ENCODE measurements around the gene TPPP3.

DNA sequence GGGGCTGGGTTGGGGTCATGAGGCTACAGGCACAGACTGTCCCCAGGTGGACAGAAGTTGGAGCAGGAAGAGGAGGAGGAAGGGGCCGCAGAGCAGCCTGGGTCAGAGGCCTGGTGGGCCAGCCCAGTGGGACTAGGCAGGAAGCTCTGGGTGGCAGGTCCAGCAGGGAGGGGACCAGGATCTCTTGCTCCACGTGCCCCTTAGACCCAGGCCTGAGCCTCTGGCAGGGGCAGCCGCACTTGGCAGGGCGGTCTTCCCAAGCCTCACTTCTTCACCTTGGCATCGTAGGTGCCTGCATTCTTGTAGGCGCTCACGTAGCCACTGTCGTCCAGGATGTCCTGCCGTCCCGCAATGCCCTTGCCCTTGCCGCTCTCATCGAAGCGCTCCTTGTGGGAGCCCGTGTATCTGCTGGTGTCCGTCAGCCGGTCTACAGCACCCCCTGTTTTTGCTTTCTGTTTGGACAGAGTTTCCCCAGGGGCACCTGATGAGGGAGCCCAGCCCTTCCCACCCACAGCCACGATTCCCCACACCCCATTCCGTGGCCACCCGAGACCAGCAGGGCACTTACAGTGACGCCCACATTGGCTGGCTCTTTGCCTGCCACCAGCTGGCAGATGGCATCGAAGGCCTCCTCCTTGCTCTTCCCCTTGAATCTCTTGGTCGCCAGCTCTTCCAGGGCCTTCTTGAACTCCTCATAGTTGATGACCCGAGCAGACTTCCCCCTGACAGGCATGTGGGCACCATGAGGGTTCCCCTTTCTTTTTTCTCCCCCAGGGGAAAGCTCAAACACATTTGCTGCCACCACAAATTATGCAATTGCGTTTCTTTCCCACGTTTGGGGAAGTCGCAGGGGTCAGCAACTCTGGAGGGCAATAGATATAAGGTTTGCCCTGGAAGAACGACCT lies 3.1 kb downstream of the TPPP3 start:
- TF ChIP-seq TAF1 (IDR thresholded peaks at IDR 0.05; ENCODE audit: low read depth) (no peak), TCF12 (IDR thresholded peaks at IDR 0.05; ENCODE audit: low read depth) (no peak), EP300 (IDR thresholded peaks at IDR 0.05; ENCODE audit: borderline replicate concordance) (no peak), YY1 (IDR thresholded peaks at IDR 0.05; ENCODE audit: low read depth) (no peak), ZBTB7A (IDR thresholded peaks at IDR 0.05; ENCODE audit: low read depth) (no peak)
- TF ChIP-seq, protein P1, sequence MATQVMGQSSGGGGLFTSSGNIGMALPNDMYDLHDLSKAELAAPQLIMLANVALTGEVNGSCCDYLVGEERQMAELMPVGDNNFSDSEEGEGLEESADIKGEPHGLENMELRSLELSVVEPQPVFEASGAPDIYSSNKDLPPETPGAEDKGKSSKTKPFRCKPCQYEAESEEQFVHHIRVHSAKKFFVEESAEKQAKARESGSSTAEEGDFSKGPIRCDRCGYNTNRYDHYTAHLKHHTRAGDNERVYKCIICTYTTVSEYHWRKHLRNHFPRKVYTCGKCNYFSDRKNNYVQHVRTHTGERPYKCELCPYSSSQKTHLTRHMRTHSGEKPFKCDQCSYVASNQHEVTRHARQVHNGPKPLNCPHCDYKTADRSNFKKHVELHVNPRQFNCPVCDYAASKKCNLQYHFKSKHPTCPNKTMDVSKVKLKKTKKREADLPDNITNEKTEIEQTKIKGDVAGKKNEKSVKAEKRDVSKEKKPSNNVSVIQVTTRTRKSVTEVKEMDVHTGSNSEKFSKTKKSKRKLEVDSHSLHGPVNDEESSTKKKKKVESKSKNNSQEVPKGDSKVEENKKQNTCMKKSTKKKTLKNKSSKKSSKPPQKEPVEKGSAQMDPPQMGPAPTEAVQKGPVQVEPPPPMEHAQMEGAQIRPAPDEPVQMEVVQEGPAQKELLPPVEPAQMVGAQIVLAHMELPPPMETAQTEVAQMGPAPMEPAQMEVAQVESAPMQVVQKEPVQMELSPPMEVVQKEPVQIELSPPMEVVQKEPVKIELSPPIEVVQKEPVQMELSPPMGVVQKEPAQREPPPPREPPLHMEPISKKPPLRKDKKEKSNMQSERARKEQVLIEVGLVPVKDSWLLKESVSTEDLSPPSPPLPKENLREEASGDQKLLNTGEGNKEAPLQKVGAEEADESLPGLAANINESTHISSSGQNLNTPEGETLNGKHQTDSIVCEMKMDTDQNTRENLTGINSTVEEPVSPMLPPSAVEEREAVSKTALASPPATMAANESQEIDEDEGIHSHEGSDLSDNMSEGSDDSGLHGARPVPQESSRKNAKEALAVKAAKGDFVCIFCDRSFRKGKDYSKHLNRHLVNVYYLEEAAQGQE (IDR thresholded peaks at IDR 0.05; ENCODE audit: low read depth): no peak
- TF ChIP-seq, protein P2, sequence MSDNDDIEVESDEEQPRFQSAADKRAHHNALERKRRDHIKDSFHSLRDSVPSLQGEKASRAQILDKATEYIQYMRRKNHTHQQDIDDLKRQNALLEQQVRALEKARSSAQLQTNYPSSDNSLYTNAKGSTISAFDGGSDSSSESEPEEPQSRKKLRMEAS (IDR thresholded peaks at IDR 0.05): no peak

Data from Ishikawa (cell line).